Stomach smooth muscle (tissue), 2 donors: ENCODE results near the gene CORO2B.

Experiments
- H3K27ac ChIP-seq: one replicate; pipeline ENCODE4 v1.7.0; 2013; ENCODE audit warnings: mild to moderate bottlenecking, low read length, inconsistent platforms
- H3K27me3 ChIP-seq, 2 donors: one replicate each; pipeline ENCODE4 v1.7.0; 2013; ENCODE audit warnings: low read length in 2 of 2; ENCODE audit not compliant: insufficient read depth in 2 of 2, control insufficient read depth in 1 of 2
- H3K36me3 ChIP-seq, 2 donors: one replicate each; pipeline ENCODE4 v1.7.0; 2013; ENCODE audit warnings: low read length in 2 of 2; ENCODE audit not compliant: control insufficient read depth in 2 of 2, insufficient read depth in 2 of 2
- H3K4me1 ChIP-seq: one replicate; pipeline ENCODE4 v1.7.0; 2013; ENCODE audit warnings: low read length; ENCODE audit not compliant: control insufficient read depth, insufficient read depth
- H3K4me3 ChIP-seq, 2 donors: one replicate each; pipeline ENCODE4 v1.7.0; 2013; ENCODE audit warnings: low read length in 2 of 2
- H3K9ac ChIP-seq, 2 donors: one replicate each; pipeline ENCODE4 v1.7.0; 2013; ENCODE audit warnings: low read length in 2 of 2, mild to moderate bottlenecking in 1 of 2
- H3K9me3 ChIP-seq, 2 donors: one replicate each; pipeline ENCODE4 v1.7.0; 2013; ENCODE audit warnings: low read length in 2 of 2; ENCODE audit not compliant: control insufficient read depth in 2 of 2
- donor health status: healthy.
- donor health status: Pancreatic carcinoma.

Gene CORO2B

DNA sequence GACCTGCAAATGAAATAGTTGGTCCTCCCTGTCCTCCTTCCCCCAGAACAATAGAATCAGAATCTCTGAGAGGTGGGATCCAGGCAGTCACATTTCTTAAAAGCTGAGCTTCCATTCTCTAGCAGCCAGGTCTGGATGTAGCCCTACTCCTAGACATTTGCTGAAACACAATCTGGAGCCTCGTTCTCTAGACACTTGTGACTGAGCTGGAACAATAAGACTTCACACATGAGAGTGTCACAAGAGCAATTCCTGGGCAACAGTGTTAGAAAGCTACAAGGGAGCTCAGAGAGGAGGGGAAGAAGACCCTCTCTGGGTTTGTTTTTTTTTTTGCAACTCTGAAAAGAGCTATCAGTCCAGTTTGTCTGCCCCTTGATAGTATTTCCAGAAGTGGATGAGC is 14.5 kb downstream of the CORO2B start:
- H3K4me1 ChIP-seq, result peaks cover 18% of the 10 kb centered on the region
- no peak overlapping the region for H3K27ac ChIP-seq
- H3K9ac ChIP-seq, result no peak overlapping the region

DNA sequence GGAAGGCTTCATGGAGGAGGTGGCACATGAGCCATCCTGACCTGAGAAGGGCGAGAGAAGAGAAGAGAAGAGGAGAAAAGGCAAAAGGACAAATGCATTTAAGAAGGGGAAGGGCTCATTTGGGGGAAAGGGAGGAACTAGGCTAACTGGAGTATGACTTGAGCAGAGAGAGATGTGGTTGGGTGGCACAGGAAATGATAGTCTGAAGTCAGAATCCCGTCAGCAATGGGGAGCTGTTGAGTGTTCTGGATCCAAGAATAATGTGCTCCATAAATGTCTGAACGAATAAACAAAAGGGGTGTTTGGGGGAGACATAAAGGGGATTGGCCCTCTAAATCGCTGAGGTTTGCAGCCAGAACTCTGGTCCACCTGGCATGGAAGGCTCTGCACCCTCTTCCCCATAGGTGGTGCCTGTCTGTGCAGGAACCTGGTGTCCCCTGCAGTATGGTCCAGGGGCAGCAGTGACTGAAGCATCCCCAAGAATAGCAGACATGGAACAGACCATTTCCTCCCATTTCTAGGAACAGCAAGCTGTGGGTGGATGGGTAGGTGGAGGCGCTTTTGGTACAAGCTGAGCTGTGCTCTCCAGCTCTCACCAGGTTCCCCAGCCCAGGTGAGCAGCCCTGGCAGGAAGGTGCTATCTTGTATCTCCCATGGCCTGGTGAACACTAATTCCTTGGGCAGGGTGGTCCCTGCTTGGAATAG is 15.2 kb downstream of the CORO2B start:
- Histone ChIP-seq H3K27ac (no peak overlapping the region), H3K4me1 (peaks cover 21% of the 10 kb centered on the region)

More for the DNA sequence above, 14.5 kb downstream of the CORO2B start:
- Histone ChIP-seq H3K27me3 (peaks cover 0 to 5% of the 10 kb centered on the region in 2 donors), H3K4me3 (no peak overlapping the region), H3K9me3 (no peaks in the 10 kb centered on the region), H3K36me3 (no peaks in the 10 kb centered on the region)

DNA sequence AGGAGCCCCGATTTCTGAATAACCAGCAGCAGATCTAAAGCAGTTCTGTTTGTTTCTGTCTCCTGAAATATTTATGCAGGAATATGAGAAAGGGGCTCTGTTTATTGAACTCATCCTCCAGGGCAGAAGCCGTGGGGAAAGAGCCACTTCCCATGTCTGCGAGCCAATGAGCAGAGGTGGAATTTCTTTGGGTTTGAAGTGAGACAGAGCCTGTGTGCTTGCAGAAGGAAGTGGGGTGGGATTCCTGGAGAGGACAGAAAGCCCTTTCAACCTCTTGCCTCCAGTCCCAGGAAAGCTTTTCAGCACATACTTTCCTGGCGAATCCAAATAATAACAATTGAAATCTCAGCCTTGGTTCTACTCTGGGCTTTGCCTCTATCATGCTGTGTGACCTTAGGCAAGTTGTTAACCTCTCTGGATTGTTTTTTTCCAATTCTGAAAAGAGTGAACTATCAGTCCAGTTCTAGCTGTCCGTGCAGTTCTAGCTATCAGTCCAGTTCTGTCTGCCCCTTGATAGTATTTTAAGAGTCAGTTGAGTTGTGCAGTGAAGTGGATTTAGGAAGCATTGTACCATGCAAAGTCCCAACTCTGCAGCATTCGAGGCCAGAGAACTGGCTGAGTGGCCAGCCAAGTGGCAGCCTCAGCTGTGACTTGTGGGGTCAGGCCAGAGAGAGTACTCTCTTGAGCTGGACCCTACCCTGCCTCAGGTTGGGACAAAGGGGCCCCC is 15.9 kb downstream of the CORO2B start:
- no peak overlapping the region for H3K9ac ChIP-seq
- H3K27ac ChIP-seq, result no peak overlapping the region

More for the DNA sequence above, 15.2 kb downstream of the CORO2B start:
- no peaks in the 10 kb centered on the region for H3K9me3 ChIP-seq
- H3K9ac ChIP-seq, result no peak overlapping the region
- no peak overlapping the region for H3K4me3 ChIP-seq
- no peaks in the 10 kb centered on the region for H3K36me3 ChIP-seq
- H3K27me3 ChIP-seq, result peaks cover 0 to 5% of the 10 kb centered on the region in 2 donors

DNA sequence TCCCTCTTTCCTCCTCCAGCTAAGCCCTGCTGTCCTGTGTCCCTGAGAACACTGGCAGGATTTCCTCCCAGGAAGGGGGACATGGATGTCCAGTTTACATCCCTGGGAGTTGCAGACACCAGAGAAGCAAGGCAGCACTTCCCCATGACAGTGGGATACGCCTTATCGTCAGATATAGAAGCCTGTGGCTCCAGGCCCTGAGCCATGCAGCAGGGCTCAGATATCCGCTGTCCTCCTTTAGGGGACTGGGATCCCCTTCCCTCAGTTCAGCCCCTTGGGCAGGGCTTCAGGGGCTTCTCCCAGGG is 16.4 kb downstream of the CORO2B start:
- no peak overlapping the region for H3K9ac ChIP-seq
- H3K36me3 ChIP-seq, result no peaks in the 10 kb centered on the region
- H3K27me3 ChIP-seq, result peaks cover 0 to 5% of the 10 kb centered on the region in 2 donors
- peaks cover 23% of the 10 kb centered on the region for H3K4me1 ChIP-seq
- no peak overlapping the region for H3K4me3 ChIP-seq
- no peak overlapping the region for H3K27ac ChIP-seq
- no peaks in the 10 kb centered on the region for H3K9me3 ChIP-seq

More for the DNA sequence above, 15.9 kb downstream of the CORO2B start:
- H3K36me3 ChIP-seq, result no peaks in the 10 kb centered on the region
- H3K4me3 ChIP-seq, result no peak overlapping the region
- H3K9me3 ChIP-seq, result no peaks in the 10 kb centered on the region
- peaks cover 22% of the 10 kb centered on the region for H3K4me1 ChIP-seq
- peaks cover 0 to 5% of the 10 kb centered on the region in 2 donors for H3K27me3 ChIP-seq

DNA sequence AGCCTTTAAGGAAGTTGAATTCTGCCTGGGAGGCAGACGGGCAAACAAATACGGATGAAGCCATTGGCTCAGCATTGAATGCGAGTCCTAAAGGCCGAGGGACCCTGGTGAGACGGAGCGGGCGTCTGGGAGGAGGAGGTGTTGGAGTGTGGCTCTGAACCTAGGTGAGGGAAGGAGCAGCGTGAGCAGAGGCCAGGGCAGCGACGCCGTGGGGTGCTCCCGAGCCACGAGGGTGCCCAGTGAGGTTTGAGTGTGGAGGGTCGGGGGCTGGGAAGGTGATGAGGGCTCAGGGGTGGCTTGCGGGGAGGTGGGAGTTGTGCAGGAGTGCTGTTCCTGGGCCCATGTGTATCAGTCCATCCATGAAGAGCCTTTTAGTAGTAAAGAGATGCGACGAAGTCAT is 17.0 kb downstream of the CORO2B start:
- no peak overlapping the region for H3K4me3 ChIP-seq
- H3K9me3 ChIP-seq, result no peaks in the 10 kb centered on the region
- peaks cover 0 to 5% of the 10 kb centered on the region in 2 donors for H3K27me3 ChIP-seq
- H3K4me1 ChIP-seq, result peaks cover 24% of the 10 kb centered on the region
- no peak overlapping the region for H3K27ac ChIP-seq
- H3K9ac ChIP-seq, result no peak overlapping the region
- H3K36me3 ChIP-seq, result no peaks in the 10 kb centered on the region

DNA sequence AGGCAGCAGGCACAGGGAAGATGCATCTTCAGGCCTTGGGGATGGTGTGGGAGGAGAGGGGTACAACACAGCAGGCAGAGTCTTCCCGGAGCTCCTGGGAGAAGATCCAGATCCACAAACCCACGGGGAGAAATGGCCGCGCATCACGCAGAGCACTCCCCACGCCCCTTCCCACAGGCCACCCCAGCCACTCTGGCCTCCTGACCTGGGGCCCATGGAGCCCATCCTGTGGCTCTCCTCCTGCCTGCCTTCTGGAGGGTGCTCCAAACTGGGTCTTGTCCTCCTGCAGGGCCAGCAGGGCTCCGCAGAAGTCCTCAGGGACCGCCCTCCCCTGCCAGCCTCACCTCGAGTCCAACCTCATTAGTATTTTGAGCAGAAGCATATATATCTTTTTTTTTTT is 17.9 kb downstream of the CORO2B start:
- no peak overlapping the region for H3K4me3 ChIP-seq
- no peak overlapping the region for H3K27ac ChIP-seq
- no peaks in the 10 kb centered on the region for H3K36me3 ChIP-seq
- peaks cover 24% of the 10 kb centered on the region for H3K4me1 ChIP-seq
- H3K27me3 ChIP-seq, result peaks cover 0 to 4% of the 10 kb centered on the region in 2 donors
- H3K9me3 ChIP-seq, result no peaks in the 10 kb centered on the region
- no peak overlapping the region for H3K9ac ChIP-seq

DNA sequence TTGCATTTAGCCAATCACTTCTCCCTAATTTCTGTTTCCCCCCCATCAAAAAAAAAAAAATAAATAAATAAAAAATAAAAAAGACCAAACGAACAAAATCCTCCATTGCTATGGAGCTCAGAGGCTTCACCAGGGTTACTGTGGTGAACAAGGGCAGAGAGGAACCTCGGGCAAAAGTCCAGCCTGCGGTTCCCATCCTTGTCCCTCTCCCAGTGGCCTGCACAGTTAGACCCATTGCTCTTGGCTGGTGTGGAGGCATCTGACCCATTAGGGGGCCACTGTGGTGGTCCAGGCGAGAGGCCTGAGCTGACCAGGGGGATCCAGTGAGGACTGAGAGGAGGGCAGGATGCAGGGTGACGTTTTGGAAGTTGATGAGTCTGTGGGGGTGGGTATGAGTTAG is 18.8 kb downstream of the CORO2B start:
- Histone ChIP-seq H3K9me3 (no peaks in the 10 kb centered on the region), H3K9ac (no peak overlapping the region), H3K27ac (no peak overlapping the region), H3K27me3 (no peaks in the 10 kb centered on the region), H3K36me3 (no peaks in the 10 kb centered on the region), H3K4me1 (peaks cover 23% of the 10 kb centered on the region), H3K4me3 (no peak overlapping the region)

DNA sequence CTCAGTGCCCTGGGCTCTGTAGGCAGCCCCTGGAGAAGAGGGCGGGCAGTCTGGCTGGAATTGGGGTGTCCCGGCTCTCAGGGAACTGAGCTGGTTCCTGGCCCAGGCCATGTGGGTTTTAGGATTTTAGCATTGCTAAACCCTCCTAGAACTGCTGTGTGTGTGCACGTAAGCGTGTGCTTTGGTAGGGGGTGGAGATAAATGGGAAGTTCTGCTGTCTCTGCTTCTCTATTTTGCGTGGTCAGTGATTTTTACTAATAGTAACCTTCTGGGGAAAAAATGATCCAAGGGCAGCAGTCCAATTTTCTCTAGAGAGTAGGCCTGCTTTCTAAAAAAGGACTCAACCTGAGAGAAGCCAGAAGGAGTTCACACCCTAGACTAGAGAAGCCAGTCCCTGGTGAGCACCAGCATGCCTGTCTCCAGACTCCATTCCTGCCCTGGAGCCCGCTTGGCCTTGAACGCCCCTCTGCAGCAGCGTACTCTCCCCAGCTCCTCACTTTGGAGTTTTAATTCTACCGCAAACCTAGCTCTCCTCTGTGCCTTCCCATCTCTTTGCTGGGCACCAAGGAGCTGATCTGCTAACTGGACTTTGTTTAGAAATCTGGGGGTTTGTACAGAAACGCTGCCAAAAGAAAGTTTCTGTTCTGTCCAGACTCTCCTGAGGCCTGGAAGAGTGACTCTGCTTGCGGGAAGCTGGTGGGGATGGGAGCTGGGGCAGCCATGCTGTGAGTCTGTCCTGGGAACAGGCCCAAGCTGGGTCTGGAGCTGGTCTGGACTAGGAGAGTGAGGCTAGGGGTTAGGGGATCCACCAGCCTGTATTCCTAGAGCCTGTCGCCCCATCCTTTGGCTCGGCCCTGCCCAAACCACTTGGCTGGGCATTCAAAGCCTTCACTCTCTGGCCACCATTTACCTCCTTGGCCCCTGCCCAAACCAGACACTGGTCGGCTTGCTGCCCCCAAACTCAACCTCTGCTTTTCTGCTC is 19.7 kb downstream of the CORO2B start:
- Histone ChIP-seq H3K9ac (no peak overlapping the region), H3K4me1 (peaks cover 20% of the 10 kb centered on the region), H3K27ac (no peak overlapping the region)

DNA sequence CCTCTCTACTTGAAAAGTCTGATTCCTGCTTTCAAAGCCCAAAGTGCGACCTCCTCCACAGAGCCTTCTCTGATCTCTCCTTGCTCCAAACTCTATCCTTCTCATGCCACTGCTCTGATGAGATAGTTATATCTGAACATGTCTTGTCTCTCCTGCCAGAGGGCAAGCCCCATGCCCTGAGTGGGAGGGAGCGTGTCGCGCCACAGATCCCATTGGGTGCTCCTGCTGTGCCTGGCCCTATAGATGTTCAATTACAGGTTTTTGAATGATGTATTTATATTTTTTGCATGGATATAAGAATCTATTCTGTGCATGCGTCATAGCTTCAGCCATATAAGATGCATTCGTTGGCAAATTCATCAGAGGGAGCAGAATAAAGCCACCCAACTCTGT is 20.4 kb downstream of the CORO2B start:
- H3K4me1 ChIP-seq, result peaks cover 17% of the 10 kb centered on the region
- H3K27me3 ChIP-seq, result no peaks in the 10 kb centered on the region
- no peak overlapping the region for H3K4me3 ChIP-seq
- no peaks in the 10 kb centered on the region for H3K36me3 ChIP-seq
- H3K9ac ChIP-seq, result no peak overlapping the region
- H3K27ac ChIP-seq, result no peak overlapping the region
- no peaks in the 10 kb centered on the region for H3K9me3 ChIP-seq

More for the DNA sequence above, 19.7 kb downstream of the CORO2B start:
- Histone ChIP-seq H3K4me3 (no peak overlapping the region), H3K9me3 (no peaks in the 10 kb centered on the region), H3K27me3 (no peaks in the 10 kb centered on the region), H3K36me3 (no peaks in the 10 kb centered on the region)

DNA sequence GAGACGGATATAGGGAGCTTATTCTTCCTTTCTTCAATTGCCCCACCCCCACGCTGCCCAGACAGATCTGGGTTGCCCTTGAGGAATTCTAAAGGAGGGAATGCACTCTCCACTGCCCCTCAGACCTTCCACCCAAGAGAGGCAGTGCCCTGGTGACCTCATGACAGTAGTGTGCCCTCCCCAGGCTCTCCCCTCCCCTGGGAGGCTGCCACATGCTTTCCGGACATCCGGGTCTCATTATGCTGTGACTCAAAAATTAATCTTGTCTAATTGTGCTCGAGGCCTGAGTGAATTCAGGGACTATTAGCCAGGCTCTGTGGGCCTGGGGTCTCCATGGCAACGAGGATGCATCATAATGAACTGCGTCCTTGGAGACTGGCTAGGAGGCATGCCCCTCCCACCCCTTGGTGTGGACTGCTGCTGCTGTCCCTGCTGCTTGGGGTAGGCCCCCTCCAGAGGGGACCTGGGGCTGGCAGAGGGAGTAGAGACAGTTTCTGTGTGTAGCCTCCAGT is 20.8 kb downstream of the CORO2B start:
- no peak overlapping the region for H3K27ac ChIP-seq
- no peak overlapping the region for H3K4me3 ChIP-seq
- peaks cover 15% of the 10 kb centered on the region for H3K4me1 ChIP-seq

More for the DNA sequence above, 20.8 kb downstream of the CORO2B start:
- Histone ChIP-seq H3K36me3 (no peaks in the 10 kb centered on the region), H3K27me3 (no peaks in the 10 kb centered on the region), H3K9ac (no peak overlapping the region), H3K9me3 (no peaks in the 10 kb centered on the region)
